Hippocampal formation (tissue), 2 donors: ENCODE measurements around the gene PLA2G4F.

Experiments used
- DNase-seq, 2 donors: peaks; one replicate each; lab custom pipeline; 2025; lab: John Stamatoyannopoulos, UW

Gene PLA2G4F

DNA sequence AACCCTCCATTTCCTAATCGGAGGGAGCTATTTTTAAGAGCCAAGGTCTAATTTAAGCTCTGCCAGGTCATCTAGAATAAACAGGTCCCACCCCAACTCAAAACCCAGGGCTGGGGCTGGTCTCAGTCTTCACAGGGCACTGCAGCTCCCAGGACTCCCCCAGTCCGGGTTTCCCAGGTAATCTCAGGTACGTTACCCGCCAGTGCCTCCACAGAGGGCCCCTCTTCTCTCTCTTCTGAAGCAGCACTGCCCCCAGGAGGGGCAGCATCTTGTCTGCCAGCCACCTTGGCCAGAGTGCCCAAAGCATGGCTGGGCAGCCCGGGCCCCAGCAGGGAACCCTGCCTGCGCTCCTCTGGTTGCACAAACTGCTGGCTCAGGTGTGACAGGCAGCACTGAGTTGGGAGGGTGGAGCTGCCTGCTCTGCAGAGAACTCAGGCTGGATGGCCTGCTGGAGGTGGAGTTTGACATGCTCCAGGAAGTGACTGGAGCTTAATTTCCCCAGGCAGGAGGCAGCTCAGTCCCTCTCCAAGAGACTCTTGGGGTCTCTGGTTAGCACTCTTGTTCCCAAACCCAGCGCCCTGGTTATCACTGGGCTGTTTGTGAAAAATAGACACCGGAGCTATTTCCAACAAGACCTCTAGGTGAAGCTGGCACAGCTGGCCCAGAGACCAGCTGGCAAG is at the start of gene PLA2G4F:
Gene PLA2G4F, minus strand, starts transcription at position 394 of the 680 bp plus-strand sequence. Its CDS starts 87 bp downstream, at position 307.
- DNase-seq, result no peak

GRCh38 chr15:42203891-42204290 is 47.5 kb upstream of the PLA2G4F start:
- DNase-seq, result no peak

DNA sequence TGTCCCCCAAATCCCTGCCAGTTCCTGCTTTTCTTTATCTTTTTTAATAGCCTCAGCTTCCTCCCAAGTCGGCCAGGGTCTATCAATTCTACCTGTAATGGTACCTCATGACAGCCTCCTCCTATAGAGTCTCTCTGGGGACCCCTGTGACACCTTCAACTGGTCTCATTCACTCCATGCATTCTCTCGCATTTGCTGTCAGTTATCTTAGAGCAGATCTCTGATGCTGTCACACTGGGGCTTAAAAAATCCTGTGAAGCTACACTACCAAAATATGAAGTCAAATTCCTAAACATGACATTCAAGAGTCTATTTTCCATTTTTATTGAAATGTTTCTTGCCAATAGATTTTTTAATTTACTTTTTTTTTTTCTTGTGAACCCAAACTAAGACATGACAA is 46.2 kb upstream of the PLA2G4F start:
- no peak for DNase-seq

DNA sequence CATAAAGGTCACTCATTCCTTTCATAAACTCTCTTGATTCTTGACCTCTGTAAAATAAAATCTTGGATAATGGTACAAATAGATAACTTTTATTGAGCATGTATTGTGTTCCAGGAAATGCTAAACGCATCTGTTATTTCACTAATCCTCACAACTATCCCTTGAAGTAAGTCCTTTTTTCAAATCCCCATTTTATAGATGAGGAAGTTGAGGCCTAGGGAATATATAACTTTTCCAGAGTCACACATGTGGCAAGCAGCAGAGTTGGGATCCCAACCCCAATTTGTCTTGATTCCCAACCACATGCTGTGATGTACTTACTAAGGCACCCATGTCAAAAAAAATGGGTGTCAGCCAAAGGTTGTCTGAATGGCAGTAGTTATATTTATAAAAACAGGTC is 45.4 kb upstream of the PLA2G4F start:
- no peak for DNase-seq

- no peak for DNase-seq
Observed at GRCh38 chr15:42199126-42199525, 42.7 kb upstream of the PLA2G4F start.

DNA sequence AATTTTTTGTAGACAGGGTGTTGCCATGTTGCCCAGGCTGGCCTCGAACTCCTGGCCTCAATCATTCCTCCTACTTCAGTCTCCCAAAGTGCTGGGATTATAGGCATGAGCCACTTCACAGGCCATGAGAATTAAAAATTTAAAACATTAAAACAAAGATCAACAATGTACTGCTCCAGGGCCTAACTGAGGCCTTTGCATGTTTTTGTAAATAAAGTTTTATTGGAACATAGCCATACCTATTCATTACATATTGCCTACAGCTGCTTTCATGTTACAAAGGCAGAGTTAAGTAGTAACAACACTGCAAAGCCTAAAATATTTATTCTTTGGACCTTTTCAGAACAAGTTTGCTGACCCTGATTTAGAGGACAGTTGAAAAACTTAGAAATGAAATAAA is 42.1 kb upstream of the PLA2G4F start:
- DNase-seq, result no peak

DNA sequence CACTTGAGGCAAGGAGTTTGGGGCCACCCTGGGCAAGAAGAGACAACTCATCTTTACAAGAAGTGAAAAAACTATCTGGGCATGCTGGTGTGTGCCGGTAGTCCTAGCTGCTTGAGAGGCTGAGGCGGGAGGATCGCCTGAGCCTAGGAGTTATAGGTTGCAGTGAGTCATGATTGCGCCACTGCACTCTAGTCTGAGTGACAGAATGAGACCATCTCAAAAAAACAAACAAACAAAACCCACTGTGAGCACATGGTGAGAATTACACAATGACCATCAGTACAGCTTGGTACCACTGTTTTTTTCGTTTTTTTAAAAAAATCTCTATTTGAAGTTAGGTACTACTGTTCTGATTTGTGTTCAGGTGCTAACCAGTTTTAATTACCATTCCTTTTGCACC is 38.1 kb upstream of the PLA2G4F start:
- no peak for DNase-seq

DNA sequence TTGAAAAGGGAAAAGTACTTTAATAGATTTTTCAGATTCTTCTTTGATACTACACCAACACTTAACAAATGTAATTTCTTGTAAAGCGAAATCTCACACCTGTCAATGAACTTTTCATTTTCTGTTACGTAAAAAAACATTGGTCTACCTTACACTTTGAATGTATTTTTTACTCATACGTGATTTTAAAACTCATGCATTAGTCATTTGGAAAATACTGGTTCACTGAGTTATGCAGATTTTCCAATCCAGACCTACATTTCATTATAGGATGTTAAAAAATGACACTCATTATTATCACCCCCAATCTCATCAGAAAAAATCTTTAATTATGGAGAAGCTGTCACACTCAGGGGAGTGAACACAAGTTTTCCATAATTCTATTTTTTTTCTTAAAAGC is 36.9 kb upstream of the PLA2G4F start:
- DNase-seq, result no peak

- no peak for DNase-seq
Observed at GRCh38 chr15:42191610-42192346, 35.3 kb upstream of the PLA2G4F start.

- DNase-seq, result no peak
Observed at GRCh38 chr15:42190370-42190769, 33.9 kb upstream of the PLA2G4F start.

DNA sequence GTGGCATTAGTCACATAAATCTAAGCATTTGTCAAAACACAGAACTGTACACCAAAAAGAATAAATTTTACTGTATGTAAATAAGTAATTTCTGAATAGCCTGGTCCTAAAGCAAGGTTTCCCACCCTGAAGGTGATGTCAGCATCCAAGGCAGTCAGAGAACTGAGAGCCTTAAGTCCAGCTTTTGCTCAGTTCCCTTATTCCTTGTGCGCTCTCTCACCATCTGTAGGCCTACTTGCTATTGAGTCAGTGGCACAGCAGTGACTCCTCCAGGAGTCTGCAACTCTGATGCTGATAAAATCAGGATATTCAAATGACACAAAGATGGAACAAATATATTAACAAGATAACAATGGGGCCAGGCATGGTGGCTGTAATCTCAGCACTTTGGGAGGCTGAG is 29.4 kb upstream of the PLA2G4F start:
- DNase-seq, result no peak

GRCh38 chr15:42184736-42185135 is 28.3 kb upstream of the PLA2G4F start:
- no peak for DNase-seq

GRCh38 chr15:42184296-42184695 is 27.9 kb upstream of the PLA2G4F start:
- peak; percentile 10 to 37 for DNase-seq

GRCh38 chr15:42182961-42183360 is 26.5 kb upstream of the PLA2G4F start:
- DNase-seq, result peak in 1 of 2 donors; percentile 5

- no peak for DNase-seq
Observed at GRCh38 chr15:42182328-42182886, 26.0 kb upstream of the PLA2G4F start.

DNA sequence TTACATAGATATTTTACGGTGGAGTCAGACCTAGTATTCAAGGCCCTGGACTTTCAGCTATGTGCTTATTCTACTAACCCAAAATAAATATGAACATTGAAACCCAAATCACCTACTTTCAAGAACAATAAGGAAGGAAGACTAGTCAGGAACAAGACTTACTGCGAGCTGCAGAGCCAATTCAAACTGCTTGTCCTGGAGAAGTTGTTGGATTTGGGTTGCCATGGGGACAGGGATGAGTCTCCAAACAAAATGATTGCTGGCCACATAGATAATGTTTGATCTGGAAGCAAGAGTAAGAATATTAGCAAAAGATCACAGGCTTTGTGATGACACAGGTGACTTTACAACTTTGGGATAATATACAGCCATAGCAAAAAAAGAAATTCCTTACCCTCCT is 21.6 kb upstream of the PLA2G4F start:
- no peak for DNase-seq

DNA sequence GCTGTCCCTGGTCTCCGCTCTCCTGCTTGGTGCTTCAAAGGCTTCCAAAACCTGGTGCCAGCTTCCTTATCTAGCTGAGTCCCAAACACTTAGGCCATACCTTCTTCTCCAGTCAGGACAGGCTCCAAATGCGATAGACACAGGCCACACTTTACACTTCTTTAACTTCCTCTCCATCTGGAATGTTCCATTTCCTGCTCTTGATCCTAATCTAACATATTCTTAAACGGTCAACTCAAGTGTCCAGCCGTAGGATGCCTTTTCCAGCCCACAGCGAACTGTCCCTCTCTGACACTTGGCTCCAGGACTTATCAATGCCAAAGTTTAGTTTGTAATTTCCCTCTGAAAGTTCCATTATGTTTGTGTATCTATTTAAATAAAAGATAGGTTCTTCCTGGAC is 19.2 kb upstream of the PLA2G4F start:
- DNase-seq, result no peak

DNA sequence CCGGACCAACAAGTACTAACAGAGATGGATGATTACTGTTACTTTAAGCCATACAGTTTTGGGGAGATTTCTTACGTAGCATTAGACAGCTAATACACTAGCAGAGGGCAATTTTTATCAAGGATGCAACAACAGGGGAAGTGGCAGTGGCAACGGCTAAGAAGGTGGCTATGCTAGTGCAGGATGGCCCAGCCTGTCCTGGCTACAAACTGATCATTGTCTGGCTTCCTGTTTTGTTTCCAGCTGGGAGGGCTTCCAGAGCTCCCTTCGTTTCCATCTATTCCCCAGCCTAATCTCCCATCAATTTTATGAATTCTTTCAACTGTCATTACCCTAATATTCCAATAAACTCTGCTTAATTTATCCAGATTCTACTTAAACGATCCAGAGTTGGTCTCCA is 16.0 kb upstream of the PLA2G4F start:
- DNase-seq, result no peak

DNA sequence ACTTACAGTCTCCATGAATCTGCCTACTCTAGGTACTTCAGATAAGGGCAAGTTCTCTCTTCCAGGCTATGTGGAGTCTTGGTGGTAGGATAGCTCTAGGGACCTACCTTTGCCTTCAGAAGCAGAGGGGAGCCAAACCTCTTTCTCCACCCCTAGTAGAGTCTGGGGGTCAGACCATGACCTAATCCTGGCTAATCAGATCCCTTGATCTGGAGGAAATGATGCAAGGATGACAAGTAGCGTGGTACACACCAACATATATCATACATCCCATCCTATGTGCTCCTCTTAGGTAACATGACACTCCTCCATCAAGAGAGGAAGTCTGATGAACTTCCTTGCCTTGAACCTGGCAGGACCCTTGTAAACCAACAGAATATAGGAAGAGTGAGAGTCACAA is 15.4 kb upstream of the PLA2G4F start:
- DNase-seq, result no peak

- DNase-seq, result no peak
Observed at GRCh38 chr15:42171122-42171521, 14.7 kb upstream of the PLA2G4F start.

- DNase-seq, result no peak
Observed at GRCh38 chr15:42166225-42166940, 9.9 kb upstream of the PLA2G4F start.

- DNase-seq, result no peak
Observed at GRCh38 chr15:42165106-42165505, 8.7 kb upstream of the PLA2G4F start.
